NB4 (cell line): ENCODE measurements around the gene TNFSF8.

Source experiments
- MYC ChIP-seq: IDR thresholded peaks from 2 replicates; pipeline ENCODE4 v1.6.1; 2011; ENCODE audit warnings: low read depth, low read length
- POLR2A ChIP-seq: IDR thresholded peaks from 2 replicates; pipeline ENCODE4 v1.6.1; 2011; ENCODE audit warnings: mild to moderate bottlenecking; ENCODE audit not compliant: insufficient read length; ENCODE audit errors: extremely low read depth
- TF ChIP-seq, protein P1 (sequence below): IDR thresholded peaks from 2 replicates; pipeline ENCODE4 v1.6.1; 2011; ENCODE audit warnings: low read depth, low read length
- TF ChIP-seq, protein P2 (sequence below): IDR thresholded peaks from one replicate; pipeline ENCODE4 v1.5.1; 2012; ENCODE audit warnings: low read depth, low read length

DNA sequence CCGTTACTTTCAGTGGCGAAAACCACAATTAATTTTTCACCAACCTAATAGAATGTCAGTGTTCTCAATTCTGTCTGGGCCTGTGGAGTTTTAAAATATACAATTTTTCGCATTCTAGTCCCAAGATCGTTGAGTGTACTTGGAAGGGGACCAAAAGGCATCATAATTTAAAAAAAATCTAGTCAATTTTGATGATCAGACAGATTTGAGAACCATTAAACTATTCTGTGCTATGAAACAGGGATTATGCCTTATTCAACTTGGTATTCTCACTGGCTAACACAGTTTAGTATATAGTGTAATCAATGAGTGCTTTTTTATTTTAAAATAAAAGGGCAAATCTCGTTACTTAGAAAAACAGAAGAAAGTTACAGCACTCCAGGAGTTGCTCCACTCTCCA is 63.1 kb downstream of the TNFSF8 start:
- no peak for TF ChIP-seq POLR2A
- TF ChIP-seq, protein P1, sequence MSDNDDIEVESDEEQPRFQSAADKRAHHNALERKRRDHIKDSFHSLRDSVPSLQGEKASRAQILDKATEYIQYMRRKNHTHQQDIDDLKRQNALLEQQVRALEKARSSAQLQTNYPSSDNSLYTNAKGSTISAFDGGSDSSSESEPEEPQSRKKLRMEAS, result no peak
- TF ChIP-seq, protein P2, sequence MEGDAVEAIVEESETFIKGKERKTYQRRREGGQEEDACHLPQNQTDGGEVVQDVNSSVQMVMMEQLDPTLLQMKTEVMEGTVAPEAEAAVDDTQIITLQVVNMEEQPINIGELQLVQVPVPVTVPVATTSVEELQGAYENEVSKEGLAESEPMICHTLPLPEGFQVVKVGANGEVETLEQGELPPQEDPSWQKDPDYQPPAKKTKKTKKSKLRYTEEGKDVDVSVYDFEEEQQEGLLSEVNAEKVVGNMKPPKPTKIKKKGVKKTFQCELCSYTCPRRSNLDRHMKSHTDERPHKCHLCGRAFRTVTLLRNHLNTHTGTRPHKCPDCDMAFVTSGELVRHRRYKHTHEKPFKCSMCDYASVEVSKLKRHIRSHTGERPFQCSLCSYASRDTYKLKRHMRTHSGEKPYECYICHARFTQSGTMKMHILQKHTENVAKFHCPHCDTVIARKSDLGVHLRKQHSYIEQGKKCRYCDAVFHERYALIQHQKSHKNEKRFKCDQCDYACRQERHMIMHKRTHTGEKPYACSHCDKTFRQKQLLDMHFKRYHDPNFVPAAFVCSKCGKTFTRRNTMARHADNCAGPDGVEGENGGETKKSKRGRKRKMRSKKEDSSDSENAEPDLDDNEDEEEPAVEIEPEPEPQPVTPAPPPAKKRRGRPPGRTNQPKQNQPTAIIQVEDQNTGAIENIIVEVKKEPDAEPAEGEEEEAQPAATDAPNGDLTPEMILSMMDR, result no peak
- no peak for TF ChIP-seq MYC
